SK-N-SH (cell line): Measurements from ENCODE around the gene CALD1. TPM values are rescaled to one million over a fixed set of nuclear protein-coding genes. Genes with fewer than 3 reads are reported as not detected.
A peak's percentile ranks its signal among the peaks of the same experiment; 100 is the strongest.

Experiments used
- CTCF ChIA-PET: fragments of 300-600, 350-600 bp; formaldehyde crosslinking; extraction: SDS; loops from one replicate; lab custom pipeline; 2021; lab: Yijun Ruan, JAX
- POLR2A ChIA-PET: fragments of 350-600 bp; sonication (Branson Sonifier 250); formaldehyde crosslinking; extraction: SDS; loops from one replicate; lab custom pipeline; 2020; ENCODE audit warnings: antibody characterized with exemption, inconsistent platforms; lab: Yijun Ruan, JAX
- DNase-seq: peaks from one replicate; pipeline ENCODE4 v3.0.0; 2012
- H2AFZ ChIP-seq: fragments of 200-600 bp; sonication (generic); 2 replicates; pipeline ENCODE4 v1.8.1; 2016; ENCODE audit warnings: antibody characterized with exemption, mild to moderate bottlenecking, low read depth
- H3F3A ChIP-seq: fragments of 200-600 bp; sonication (generic); replicated peaks from 2 replicates; pipeline ENCODE3; 2016; ENCODE audit warnings: antibody characterized with exemption, mild to moderate bottlenecking; ENCODE audit not compliant: insufficient read depth
- H3K27ac ChIP-seq, 2 experiments: fragments of 200-500 bp in 1 of 2; fragments of 200-600 bp in 1 of 2; sonication (Bioruptor generic) in 1 of 2; sonication (generic), shearing (Covaris generic) in 1 of 2; 2 replicates each; pipeline versions ENCODE4 v1.5.1 to v1.6.1; 2014 to 2016; ENCODE audit warnings: low read depth in 2 of 2, inconsistent platforms in 1 of 2, low read length in 1 of 2, mild to moderate bottlenecking in 1 of 2, mixed read lengths in 1 of 2
- H3K27me3 ChIP-seq: fragments of 200-600 bp; sonication (generic), shearing (Covaris generic); 2 replicates; pipeline ENCODE4 v1.6.1; 2016; ENCODE audit warnings: mixed run types; ENCODE audit not compliant: insufficient read depth
- H3K36me3 ChIP-seq, 2 experiments: fragments of 200-500 bp in 1 of 2; fragments of 200-600 bp in 1 of 2; sonication (Bioruptor generic) in 1 of 2; sonication (generic) in 1 of 2; replicated peaks in 1 of 2; 2 replicates each; pipeline versions ENCODE3 to v1.5.1; 2014 to 2016; ENCODE audit warnings: low read length in 1 of 2, mild to moderate bottlenecking in 1 of 2; ENCODE audit not compliant: insufficient read depth in 2 of 2, control insufficient read depth in 1 of 2
- H3K4me1 ChIP-seq, 2 experiments: fragments of 200-500 bp in 1 of 2; fragments of 200-600 bp in 1 of 2; sonication (Bioruptor generic) in 1 of 2; sonication (generic), shearing (Covaris generic) in 1 of 2; 2 replicates each; pipeline versions ENCODE4 v1.5.1 to v1.6.1; 2014 to 2016; ENCODE audit warnings: low read depth in 1 of 2, low read length in 1 of 2, mixed run types in 1 of 2; ENCODE audit not compliant: insufficient read depth in 2 of 2, control insufficient read depth in 1 of 2
- H3K4me2 ChIP-seq: fragments of 200-600 bp; sonication (generic), shearing (Covaris generic); 2 replicates; pipeline ENCODE4 v1.6.1; 2017; ENCODE audit warnings: mixed run types
- H3K4me3 ChIP-seq, 2 experiments: fragments of 200-500 bp in 1 of 2; fragments of 200-600 bp in 1 of 2; sonication (Bioruptor generic) in 1 of 2; sonication (generic), shearing (Covaris generic) in 1 of 2; 2 replicates each; pipeline versions ENCODE4 v1.5.1 to v1.8.1; 2014 to 2016; ENCODE audit warnings: low read depth in 2 of 2, inconsistent platforms in 1 of 2, low read length in 1 of 2, mild to moderate bottlenecking in 1 of 2, mixed read lengths in 1 of 2, moderate library complexity in 1 of 2
- H3K79me2 ChIP-seq: fragments of 200-600 bp; sonication (generic); 2 replicates; pipeline ENCODE4 v1.8.1; 2017; ENCODE audit warnings: mild to moderate bottlenecking; ENCODE audit not compliant: insufficient read depth
- H3K9ac ChIP-seq: fragments of 200-600 bp; sonication (generic); 2 replicates; pipeline ENCODE4 v1.6.1; 2017; ENCODE audit warnings: mixed run types
- H3K9me2 ChIP-seq: fragments of 200-600 bp; sonication (generic); 2 replicates; pipeline ENCODE4 v1.6.1; 2017; ENCODE audit warnings: mixed run types
- H3K9me3 ChIP-seq: fragments of 200-600 bp; sonication (generic); 2 replicates; pipeline ENCODE4 v1.6.1; 2017; ENCODE audit warnings: mixed run types, mild to moderate bottlenecking, moderate library complexity
- H4K20me1 ChIP-seq: fragments of 200-600 bp; sonication (generic); 2 replicates; pipeline ENCODE4 v1.6.1; 2017; ENCODE audit warnings: mild to moderate bottlenecking, mixed run types; ENCODE audit not compliant: insufficient read depth
- EP300 ChIP-seq, 2 experiments: IDR thresholded peaks; 2 replicates each; pipeline versions ENCODE4 v1.4.0 to v1.6.1; 2012; ENCODE audit warnings: borderline replicate concordance in 1 of 2, low read depth in 1 of 2, low read length in 1 of 2
- FOSL2 ChIP-seq: IDR thresholded peaks from 2 replicates; pipeline ENCODE4 v1.4.0; 2012; ENCODE audit warnings: low read depth, mild to moderate bottlenecking, moderate library complexity, borderline replicate concordance
- FOXM1 ChIP-seq: IDR thresholded peaks from 2 replicates; pipeline ENCODE4 v1.4.0; 2012; ENCODE audit warnings: low read depth, mild to moderate bottlenecking
- GABPA ChIP-seq: IDR thresholded peaks from 2 replicates; pipeline ENCODE4 v1.4.0; 2012; ENCODE audit warnings: low read depth, mild to moderate bottlenecking
- NRF1 ChIP-seq: IDR thresholded peaks from 2 replicates; pipeline ENCODE4 v1.6.1; 2012; ENCODE audit warnings: low read depth, mild to moderate bottlenecking, low read length
- RCOR1 ChIP-seq: fragments of 150-350 bp; IDR thresholded peaks from 2 replicates; pipeline ENCODE4 v1.6.1; 2017; ENCODE audit warnings: antibody characterized with exemption, low read length
- RFX5 ChIP-seq: IDR thresholded peaks from 2 replicates; pipeline ENCODE4 v1.6.1; 2012; ENCODE audit warnings: mild to moderate bottlenecking, improper control_type of control experiment, low read length
- SIN3A ChIP-seq: IDR thresholded peaks from 2 replicates; pipeline ENCODE4 v1.6.1; 2012; ENCODE audit warnings: low read depth, mild to moderate bottlenecking, low read length, moderate library complexity, borderline replicate concordance
- SMC3 ChIP-seq: IDR thresholded peaks from 2 replicates; pipeline ENCODE4 v1.6.1; 2012; ENCODE audit warnings: low read depth, low read length, improper control_type of control experiment
- TAF1 ChIP-seq: IDR thresholded peaks from 2 replicates; pipeline ENCODE4 v1.6.1; 2012; ENCODE audit warnings: low read depth, mild to moderate bottlenecking, low read length, moderate library complexity, borderline replicate concordance
- TCF12 ChIP-seq: IDR thresholded peaks from 2 replicates; pipeline ENCODE4 v1.4.0; 2012
- TEAD4 ChIP-seq: IDR thresholded peaks from 2 replicates; pipeline ENCODE4 v1.4.0; 2012; ENCODE audit warnings: mild to moderate bottlenecking, borderline replicate concordance; ENCODE audit not compliant: insufficient read depth
- WGBS: methylation state at CpG from one replicate; pipeline ENCODE4 v1.1.6; 2017; ENCODE audit warnings: low lambda C conversion rate; 5-methylcytosine and 5-hydroxymethylcytosine counted together
- polyA plus RNA-seq, 3 experiments: library from polyadenylated mRNA; depleted of rRNA; stranded (reverse); fragments of >200 nt; gene quantifications; 2 replicates each; pipeline ENCODE4 v1.2.3, GENCODE V29; 2012
- TF ChIP-seq, protein P1 (sequence below): IDR thresholded peaks from 2 replicates; pipeline ENCODE4 v1.4.0; 2012; ENCODE audit warnings: low read depth
- TF ChIP-seq, protein P2 (sequence below): IDR thresholded peaks from 2 replicates; pipeline ENCODE4; 2012
- TF ChIP-seq, protein P3 (sequence below): IDR thresholded peaks from 2 replicates; pipeline ENCODE4 v1.6.1; 2012; ENCODE audit warnings: mild to moderate bottlenecking, low read depth, low read length, moderate library complexity
- TF ChIP-seq, protein P4 (sequence below): IDR thresholded peaks from 2 replicates; pipeline ENCODE4 v1.4.0; 2012; ENCODE audit warnings: low read depth, borderline replicate concordance
- TF ChIP-seq, protein P5 (sequence below): IDR thresholded peaks from 2 replicates; pipeline ENCODE4 v1.4.0; 2012; ENCODE audit warnings: low read depth, borderline replicate concordance

CALD1 gene
- polyA plus RNA-seq, 1 of the 3 experiments (the other 2 are of a cell fraction): 299 TPM

DNA sequence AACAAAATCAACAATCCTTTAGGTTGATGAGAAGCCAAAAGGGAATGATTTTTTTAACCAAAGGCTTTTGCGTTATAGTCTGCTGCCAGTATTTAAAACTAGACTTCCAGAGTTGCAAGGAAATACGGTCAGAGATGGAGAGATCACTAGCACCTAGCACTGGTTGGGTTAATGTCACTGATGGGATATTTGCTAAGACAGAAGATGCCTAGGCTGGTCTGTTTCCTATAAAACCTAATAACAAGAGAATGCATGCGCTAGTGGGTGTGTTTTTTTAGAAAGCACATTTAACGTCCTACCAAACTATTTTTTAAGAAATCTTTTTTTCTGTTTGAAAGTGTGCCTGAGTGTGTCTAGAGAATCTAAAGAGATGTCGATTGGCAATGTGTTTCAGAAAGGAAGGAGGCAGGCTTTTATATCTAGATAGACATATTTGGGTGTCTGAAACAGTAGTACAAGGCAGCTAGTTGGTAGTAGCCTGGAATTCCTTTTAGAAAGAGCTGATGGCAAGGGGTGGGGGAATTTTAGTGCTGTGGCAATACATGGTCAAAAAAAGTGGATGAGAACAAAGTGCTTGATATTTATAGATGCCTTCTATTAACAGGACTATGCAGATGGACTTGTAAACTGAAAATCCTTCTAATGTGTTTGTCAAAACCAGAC, 863 bp downstream of the CALD1 start:
- Histone ChIP-seq H3K36me3 (peaks cover 31 to 36% of the 10 kb centered on the region in 2 experiments), H3K4me2 (peak overlapping the region; percentile 86), H3K79me2 (peaks cover 57% of the 10 kb centered on the region), H4K20me1 (peaks cover 47% of the 10 kb centered on the region), H3K27ac (peak overlapping the region; percentile 87 to 90), H3F3A (peaks cover 24% of the 10 kb centered on the region), H3K9ac (peak overlapping the region; percentile 82), H3K9me3 (no peaks in the 10 kb centered on the region)
- POLR2A ChIA-PET: no interaction called here
- 9% methylated on average over 5 of the region's 5 CpGs for WGBS
- TF ChIP-seq, protein P1, sequence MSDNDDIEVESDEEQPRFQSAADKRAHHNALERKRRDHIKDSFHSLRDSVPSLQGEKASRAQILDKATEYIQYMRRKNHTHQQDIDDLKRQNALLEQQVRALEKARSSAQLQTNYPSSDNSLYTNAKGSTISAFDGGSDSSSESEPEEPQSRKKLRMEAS: peak; percentile 24; the same call in 1 of the 2 replicates
- TF ChIP-seq SIN3A (peak; percentile 15; the same call in 1 of the 2 replicates), FOSL2 (0 out of 2 replicates have a peak, but pooled peaks have one; percentile 6), GABPA (no peak), TCF12 (peak; percentile 30; the same call in 1 of the 2 replicates), TAF1 (0 out of 2 replicates have a peak, but pooled peaks have one; percentile 5), SMC3 (0 out of 2 replicates have a peak, but pooled peaks have one; percentile 2), RFX5 (0 out of 2 replicates have a peak, but pooled peaks have one; percentile 21)
- TF ChIP-seq, protein P2, sequence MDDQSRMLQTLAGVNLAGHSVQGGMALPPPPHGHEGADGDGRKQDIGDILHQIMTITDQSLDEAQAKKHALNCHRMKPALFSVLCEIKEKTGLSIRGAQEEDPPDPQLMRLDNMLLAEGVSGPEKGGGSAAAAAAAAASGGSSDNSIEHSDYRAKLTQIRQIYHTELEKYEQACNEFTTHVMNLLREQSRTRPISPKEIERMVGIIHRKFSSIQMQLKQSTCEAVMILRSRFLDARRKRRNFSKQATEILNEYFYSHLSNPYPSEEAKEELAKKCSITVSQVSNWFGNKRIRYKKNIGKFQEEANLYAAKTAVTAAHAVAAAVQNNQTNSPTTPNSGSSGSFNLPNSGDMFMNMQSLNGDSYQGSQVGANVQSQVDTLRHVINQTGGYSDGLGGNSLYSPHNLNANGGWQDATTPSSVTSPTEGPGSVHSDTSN: no peak; the same call in 1 of the 2 replicates
- TF ChIP-seq, all 33 proteins: peak for 7
- H3K4me3 ChIP-seq: peak overlapping the region; percentile 69 to 74
- peaks cover 32 to 39% of the 10 kb centered on the region in 2 experiments for H3K4me1 ChIP-seq
- no peaks in the 10 kb centered on the region for H3K9me2 ChIP-seq
- H3K27me3 ChIP-seq: no peaks in the 10 kb centered on the region
- H2AFZ ChIP-seq: no peak overlapping the region
- CTCF ChIA-PET: interaction anchor here (0.9 kb wide), 1 partner anchor 165 kb away, joined by 3 read pairs; no protein-coding TSS in a partner anchor
- no peak for DNase-seq

DNA sequence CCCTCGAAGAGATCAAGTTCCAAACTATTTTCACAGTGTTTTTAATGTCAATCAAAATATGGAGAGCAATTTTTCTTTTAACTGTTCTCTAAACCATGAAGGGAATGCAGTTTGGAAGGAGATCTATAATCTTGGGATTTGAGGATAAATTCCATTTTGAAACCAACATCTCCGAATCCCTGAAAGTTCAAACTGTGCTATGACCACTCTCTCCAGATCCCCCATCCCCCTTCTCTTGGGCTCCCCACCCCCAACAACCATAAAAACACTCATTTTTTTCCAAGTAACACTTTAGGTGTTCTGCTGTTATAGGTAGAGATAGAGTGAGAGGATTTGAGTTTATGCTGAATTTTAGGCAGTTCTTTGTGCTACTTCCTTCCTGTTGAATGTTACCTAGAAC, 1.7 kb downstream of the CALD1 start:
- Histone ChIP-seq H3K79me2 (peaks cover 65% of the 10 kb centered on the region), H4K20me1 (peaks cover 55% of the 10 kb centered on the region), H3K4me2 (peak overlapping the region; percentile 86), H2AFZ (no peak overlapping the region), H3K9me3 (no peaks in the 10 kb centered on the region), H3K4me1 (peaks cover 37 to 39% of the 10 kb centered on the region in 2 experiments), H3F3A (peaks cover 24% of the 10 kb centered on the region), H3K9me2 (no peaks in the 10 kb centered on the region), H3K9ac (peak overlapping the region; percentile 82), H3K4me3 (peak overlapping the region; percentile 69 to 74; a peak in 3 of 4 replicates), H3K27me3 (no peaks in the 10 kb centered on the region), H3K36me3 (peaks cover 38 to 43% of the 10 kb centered on the region in 2 experiments), H3K27ac (peak overlapping the region; percentile 87 to 90)
- WGBS: 36% methylated on average over 2 of the region's 2 CpGs
- TF ChIP-seq RCOR1 (no peak), FOXM1 (no peak), TEAD4 (no peak), SMC3 (no peak), NRF1 (no peak), EP300 (IDR thresholded peaks at IDR 0.05; ENCODE audit: borderline replicate concordance in 1 of 2, low read depth in 1 of 2, low read length in 1 of 2) (no peak)
- TF ChIP-seq, protein P3, sequence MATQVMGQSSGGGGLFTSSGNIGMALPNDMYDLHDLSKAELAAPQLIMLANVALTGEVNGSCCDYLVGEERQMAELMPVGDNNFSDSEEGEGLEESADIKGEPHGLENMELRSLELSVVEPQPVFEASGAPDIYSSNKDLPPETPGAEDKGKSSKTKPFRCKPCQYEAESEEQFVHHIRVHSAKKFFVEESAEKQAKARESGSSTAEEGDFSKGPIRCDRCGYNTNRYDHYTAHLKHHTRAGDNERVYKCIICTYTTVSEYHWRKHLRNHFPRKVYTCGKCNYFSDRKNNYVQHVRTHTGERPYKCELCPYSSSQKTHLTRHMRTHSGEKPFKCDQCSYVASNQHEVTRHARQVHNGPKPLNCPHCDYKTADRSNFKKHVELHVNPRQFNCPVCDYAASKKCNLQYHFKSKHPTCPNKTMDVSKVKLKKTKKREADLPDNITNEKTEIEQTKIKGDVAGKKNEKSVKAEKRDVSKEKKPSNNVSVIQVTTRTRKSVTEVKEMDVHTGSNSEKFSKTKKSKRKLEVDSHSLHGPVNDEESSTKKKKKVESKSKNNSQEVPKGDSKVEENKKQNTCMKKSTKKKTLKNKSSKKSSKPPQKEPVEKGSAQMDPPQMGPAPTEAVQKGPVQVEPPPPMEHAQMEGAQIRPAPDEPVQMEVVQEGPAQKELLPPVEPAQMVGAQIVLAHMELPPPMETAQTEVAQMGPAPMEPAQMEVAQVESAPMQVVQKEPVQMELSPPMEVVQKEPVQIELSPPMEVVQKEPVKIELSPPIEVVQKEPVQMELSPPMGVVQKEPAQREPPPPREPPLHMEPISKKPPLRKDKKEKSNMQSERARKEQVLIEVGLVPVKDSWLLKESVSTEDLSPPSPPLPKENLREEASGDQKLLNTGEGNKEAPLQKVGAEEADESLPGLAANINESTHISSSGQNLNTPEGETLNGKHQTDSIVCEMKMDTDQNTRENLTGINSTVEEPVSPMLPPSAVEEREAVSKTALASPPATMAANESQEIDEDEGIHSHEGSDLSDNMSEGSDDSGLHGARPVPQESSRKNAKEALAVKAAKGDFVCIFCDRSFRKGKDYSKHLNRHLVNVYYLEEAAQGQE: no peak
- TF ChIP-seq, protein P4, sequence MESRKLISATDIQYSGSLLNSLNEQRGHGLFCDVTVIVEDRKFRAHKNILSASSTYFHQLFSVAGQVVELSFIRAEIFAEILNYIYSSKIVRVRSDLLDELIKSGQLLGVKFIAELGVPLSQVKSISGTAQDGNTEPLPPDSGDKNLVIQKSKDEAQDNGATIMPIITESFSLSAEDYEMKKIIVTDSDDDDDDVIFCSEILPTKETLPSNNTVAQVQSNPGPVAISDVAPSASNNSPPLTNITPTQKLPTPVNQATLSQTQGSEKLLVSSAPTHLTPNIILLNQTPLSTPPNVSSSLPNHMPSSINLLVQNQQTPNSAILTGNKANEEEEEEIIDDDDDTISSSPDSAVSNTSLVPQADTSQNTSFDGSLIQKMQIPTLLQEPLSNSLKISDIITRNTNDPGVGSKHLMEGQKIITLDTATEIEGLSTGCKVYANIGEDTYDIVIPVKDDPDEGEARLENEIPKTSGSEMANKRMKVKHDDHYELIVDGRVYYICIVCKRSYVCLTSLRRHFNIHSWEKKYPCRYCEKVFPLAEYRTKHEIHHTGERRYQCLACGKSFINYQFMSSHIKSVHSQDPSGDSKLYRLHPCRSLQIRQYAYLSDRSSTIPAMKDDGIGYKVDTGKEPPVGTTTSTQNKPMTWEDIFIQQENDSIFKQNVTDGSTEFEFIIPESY: no peak
- TF ChIP-seq, protein P2: no peak
- TF ChIP-seq, protein P5, sequence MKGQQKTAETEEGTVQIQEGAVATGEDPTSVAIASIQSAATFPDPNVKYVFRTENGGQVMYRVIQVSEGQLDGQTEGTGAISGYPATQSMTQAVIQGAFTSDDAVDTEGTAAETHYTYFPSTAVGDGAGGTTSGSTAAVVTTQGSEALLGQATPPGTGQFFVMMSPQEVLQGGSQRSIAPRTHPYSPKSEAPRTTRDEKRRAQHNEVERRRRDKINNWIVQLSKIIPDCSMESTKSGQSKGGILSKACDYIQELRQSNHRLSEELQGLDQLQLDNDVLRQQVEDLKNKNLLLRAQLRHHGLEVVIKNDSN: no peak
- DNase-seq: no peak
- POLR2A ChIA-PET: no interaction called here
- CTCF ChIA-PET: no interaction called here
